GM23338 (cell line): ENCODE results near the gene RASGRF2.

Source experiments
- CREB1 ChIP-seq: fragments of 250-450 bp; sonication (Bioruptor Pico); IDR thresholded peaks from 2 replicates; pipeline ENCODE4 v1.5.0; 2020; ENCODE audit warnings: low read depth, mild to moderate bottlenecking, moderate library complexity
- CTCF ChIP-seq, 2 experiments: fragments of 200-600 bp in 1 of 2; sonication (generic) in 1 of 2; conservative IDR thresholded peaks; 2 replicates each; pipeline versions ENCODE4 v1.5.1 to v1.6.1; 2016 to 2017; ENCODE audit warnings: antibody characterized with exemption in 2 of 2, low read depth in 2 of 2, mild to moderate bottlenecking in 2 of 2, moderate library complexity in 1 of 2
- EZH2 ChIP-seq: fragments of 200-600 bp; sonication (generic); IDR thresholded peaks from one replicate; pipeline ENCODE4 v1.8.0; 2017; ENCODE audit warnings: antibody characterized with exemption, mild to moderate bottlenecking, low read depth; ENCODE audit not compliant: unreplicated experiment
- EZH2phosphoT487 ChIP-seq: fragments of 200-600 bp; sonication (generic); IDR thresholded peaks from one replicate; pipeline ENCODE4 v1.8.1; 2018; ENCODE audit warnings: antibody characterized with exemption; ENCODE audit not compliant: unreplicated experiment
- POLR2AphosphoS5 ChIP-seq: IDR thresholded peaks from 2 replicates; pipeline ENCODE4 v1.6.1; 2016; ENCODE audit warnings: antibody characterized with exemption, low read depth
- REST ChIP-seq: IDR thresholded peaks from one replicate; pipeline ENCODE4 v1.6.1; 2018; ENCODE audit warnings: antibody characterized with exemption; ENCODE audit not compliant: unreplicated experiment

- TF ChIP-seq CREB1 (CRISPR knock-in tag) (no peak), EZH2 (no peak), CTCF (conservative IDR thresholded peaks at IDR 0.05; ENCODE audit: low read depth in 2 of 2) (no peak), EZH2phosphoT487 (no peak), REST (no peak), POLR2AphosphoS5 (no peak)
Measured at GRCh38 chr5:80917631-80918030, 42.5 kb upstream of the RASGRF2 start.
